ENCODE results near the gene PIK3AP1. TPM values are rescaled to one million over a fixed set of nuclear protein-coding genes. Genes with fewer than 3 reads are reported as not detected.

PIK3AP1 gene
- total and polyA plus RNA-seq, 2 of the 8 experiments (the other 6 are each of a cell fraction or from before 2014, with no cell fraction given) = 1.9 to 4.5 TPM

DNA sequence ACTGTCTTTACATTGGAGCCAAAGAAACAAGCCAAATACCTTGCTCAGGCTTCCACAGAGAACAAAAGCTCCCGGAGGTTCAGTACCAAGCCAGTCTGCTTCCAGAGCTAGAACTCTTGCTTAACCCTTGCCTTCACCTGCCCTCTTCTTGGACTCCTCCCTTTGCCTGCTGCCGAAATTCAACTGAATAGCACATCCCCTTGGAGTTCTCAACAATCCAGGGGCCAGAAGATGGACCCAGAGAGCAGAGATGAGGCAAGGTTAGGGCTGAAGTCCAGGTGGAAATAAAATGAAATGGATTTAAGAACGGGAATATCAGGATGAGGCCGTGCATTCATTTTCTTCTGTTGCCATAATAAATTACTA is 876 bp upstream of the PIK3AP1 start:
- H4K20me1 ChIP-seq (replicated peaks in 1 of 2; ENCODE audit: control insufficient read depth in 1 of 2, insufficient read depth in 2 of 2, low read length in 2 of 2) = no peaks in the 10 kb centered on the region
- TF ChIP-seq RAD21 (IDR thresholded peaks at IDR 0.05 in 1 of 2, conservative IDR thresholded peaks at IDR 0.05 in 1 of 2; ENCODE audit: low read depth in 2 of 2, low read length in 2 of 2) (peak; percentile 43 to 48), RBBP5 (IDR thresholded peaks at IDR 0.05; ENCODE audit: borderline replicate concordance, low read depth, low read length) (no peak), PHF8 (conservative IDR thresholded peaks at IDR 0.05; ENCODE audit: low read depth, low read length) (no peak), CHD2 (IDR thresholded peaks at IDR 0.05; ENCODE audit: low read length) (no peak), SP1 (IDR thresholded peaks at IDR 0.05; ENCODE audit: low read depth, low read length) (no peak), RNF2 (IDR thresholded peaks at IDR 0.05; ENCODE audit: borderline replicate concordance, low read depth, low read length, missing control alignments, poor library complexity, severe bottlenecking) (no peak), GABPA (IDR thresholded peaks at IDR 0.05; ENCODE audit: borderline replicate concordance, insufficient read depth, low read length) (no peak), MAFK (IDR thresholded peaks at IDR 0.05; ENCODE audit: low read depth, low read length) (no peak), SIX5 (IDR thresholded peaks at IDR 0.05; ENCODE audit: low read depth, low read length) (no peak)
- TF ChIP-seq, protein P1, sequence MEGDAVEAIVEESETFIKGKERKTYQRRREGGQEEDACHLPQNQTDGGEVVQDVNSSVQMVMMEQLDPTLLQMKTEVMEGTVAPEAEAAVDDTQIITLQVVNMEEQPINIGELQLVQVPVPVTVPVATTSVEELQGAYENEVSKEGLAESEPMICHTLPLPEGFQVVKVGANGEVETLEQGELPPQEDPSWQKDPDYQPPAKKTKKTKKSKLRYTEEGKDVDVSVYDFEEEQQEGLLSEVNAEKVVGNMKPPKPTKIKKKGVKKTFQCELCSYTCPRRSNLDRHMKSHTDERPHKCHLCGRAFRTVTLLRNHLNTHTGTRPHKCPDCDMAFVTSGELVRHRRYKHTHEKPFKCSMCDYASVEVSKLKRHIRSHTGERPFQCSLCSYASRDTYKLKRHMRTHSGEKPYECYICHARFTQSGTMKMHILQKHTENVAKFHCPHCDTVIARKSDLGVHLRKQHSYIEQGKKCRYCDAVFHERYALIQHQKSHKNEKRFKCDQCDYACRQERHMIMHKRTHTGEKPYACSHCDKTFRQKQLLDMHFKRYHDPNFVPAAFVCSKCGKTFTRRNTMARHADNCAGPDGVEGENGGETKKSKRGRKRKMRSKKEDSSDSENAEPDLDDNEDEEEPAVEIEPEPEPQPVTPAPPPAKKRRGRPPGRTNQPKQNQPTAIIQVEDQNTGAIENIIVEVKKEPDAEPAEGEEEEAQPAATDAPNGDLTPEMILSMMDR (IDR thresholded peaks at IDR 0.05; ENCODE audit: control extremely low read depth in 1 of 3, insufficient read depth in 1 of 3, low read depth in 1 of 3, low read length in 3 of 3) = peak; percentile 17 to 29 (median 20); a peak in 3 of 4 replicates

More for the DNA sequence above, 876 bp upstream of the PIK3AP1 start:
- WGBS, 2 experiments (ENCODE audit: extremely low coverage in 1 of 2, insufficient coverage in 1 of 2, insufficient read length in 1 of 2, insufficient replicate concordance in 2 of 2, low coverage in 1 of 2, low lambda C conversion rate in 2 of 2, missing lambda C conversion rate in 1 of 2) = 69% methylated on average over 4 of the region's 4 CpGs; no CpG with 5 or more reads in 1 of the 2 experiments
- H3K9ac ChIP-seq (replicated peaks in 1 of 4; ENCODE audit: extremely low read depth in 1 of 4, low read depth in 3 of 4, low read length in 3 of 4) = no peak overlapping the region
- no peak overlapping the region for H2BK5ac ChIP-seq (ENCODE audit: low read depth, low read length)
- CTCF ChIA-PET (ENCODE audit: partially characterized antibody) = interaction anchor here (1.0 to 2.4 kb wide), 7 partner anchors 39 to 461 kb away, joined by 3 to 7 read pairs (median 4); no protein-coding TSS in a partner anchor
- DNase-seq (ENCODE audit: low read depth in 1 of 2, low spot score in 2 of 2) (no peak), FAIRE-seq (peak; percentile 28)
- H2BK12ac ChIP-seq (ENCODE audit: low read depth, low read length) = no peak overlapping the region
- no peak overlapping the region for H3K27ac ChIP-seq (ENCODE audit: low read depth, low read length)
- H3K14ac ChIP-seq (ENCODE audit: insufficient read length) = no peak overlapping the region
- no peak overlapping the region for H4K8ac ChIP-seq (ENCODE audit: extremely low read depth, insufficient read depth, low read length)
- H3K9me3 ChIP-seq (ENCODE audit: insufficient read depth in 2 of 2, low read depth in 1 of 2, low read length in 1 of 2) = no peaks in the 10 kb centered on the region
- no peak overlapping the region for H2AK5ac ChIP-seq (ENCODE audit: low read depth, low read length)
- H3K4me1 ChIP-seq (replicated peaks in 1 of 4; ENCODE audit: control insufficient read depth in 3 of 4, insufficient read depth in 4 of 4, low read length in 3 of 4) = peaks cover 0 to 6% (median 3%) of the 10 kb centered on the region in 4 experiments; a peak in 5 of 7 replicates
- POLR2A ChIA-PET (ENCODE audit: partially characterized antibody) = interaction anchor here (0.8 kb wide), 1 partner anchor 131 kb away, joined by 3 read pairs; no protein-coding TSS in a partner anchor
- no peak overlapping the region for H3K18ac ChIP-seq (ENCODE audit: extremely low read depth, low read length)
- H3K56ac ChIP-seq (replicated peaks; ENCODE audit: insufficient read length, low read depth, low read length) = no peak overlapping the region
- no peak overlapping the region for H4K5ac ChIP-seq (ENCODE audit: insufficient read length, low read depth, low read length)
- H3K23me2 ChIP-seq (ENCODE audit: low read depth, low read length) = peaks cover 7% of the 10 kb centered on the region; the same call in 1 of the 2 replicates
- H2AFZ ChIP-seq (ENCODE audit: low read length) = 0 out of 2 replicates have a peak overlapping the region, but pooled peaks have one; percentile 37
- peaks cover 0 to 8% (median 2%) of the 10 kb centered on the region in 4 experiments; a peak in 3 of 7 replicates for H3K27me3 ChIP-seq (replicated peaks in 1 of 4; ENCODE audit: control insufficient read depth in 3 of 4, extremely low read depth in 1 of 4, insufficient read depth in 3 of 4, low read length in 3 of 4)
- no peak overlapping the region for H2BK15ac ChIP-seq (ENCODE audit: low read length)
- H3K4ac ChIP-seq (replicated peaks; ENCODE audit: insufficient read length, low read depth, low read length) = no peak overlapping the region
- no peak overlapping the region for H2BK120ac ChIP-seq (replicated peaks; ENCODE audit: low read depth, low read length)
- H3K36me3 ChIP-seq (ENCODE audit: control insufficient read depth in 2 of 4, insufficient read depth in 4 of 4, low read length in 3 of 4) = no peaks in the 10 kb centered on the region
- H3K4me3 ChIP-seq (ENCODE audit: extremely low read depth in 1 of 4, insufficient read depth in 2 of 4, low read depth in 3 of 4, low read length in 4 of 4) = peak overlapping the region in 3 of 4 experiments; percentile 58 to 80 (median 67); a peak in 6 of 8 replicates
- H3K79me1 ChIP-seq (ENCODE audit: low read depth, low read length) = no peaks in the 10 kb centered on the region
- peak overlapping the region; percentile 75 to 94 for H3K4me2 ChIP-seq (ENCODE audit: insufficient read depth in 1 of 2, low read depth in 2 of 2, low read length in 2 of 2)
- no peaks in the 10 kb centered on the region for H3K79me2 ChIP-seq (ENCODE audit: control insufficient read depth in 1 of 2, insufficient read depth in 2 of 2, low read length in 2 of 2)
- no peak overlapping the region for H4K91ac ChIP-seq (replicated peaks; ENCODE audit: insufficient read length, low read length)
- H3K23ac ChIP-seq (ENCODE audit: insufficient read length) = no peak overlapping the region
- no peak overlapping the region for H2BK20ac ChIP-seq (ENCODE audit: low read length)

Measured in H1 (cell line).